Fibroblast of skin of scalp (primary cell): ENCODE results near the gene EIF1. TPM values are rescaled to one million over a fixed set of nuclear protein-coding genes. Genes with fewer than 3 reads are reported as not detected.
"Not testable (repeated sequence)": the region's sequence is repeated elsewhere in the genome, so short reads cannot be mapped to it uniquely, and the experiment has no call there.

Source experiments
- DNase-seq: peaks from one replicate; pipeline ENCODE4 v3.0.0-alpha.2; 2013
- polyA plus RNA-seq, 2 experiments: library from polyadenylated mRNA; unstranded; fragments of 120-200 nt; gene quantifications; one replicate each; pipeline ENCODE4 v1.2.1, GENCODE V29; 2013; ENCODE audit not compliant: insufficient read length in 2 of 2

The EIF1 gene
- polyA plus RNA-seq (2013, experiment 1 of 2; ENCODE audit: insufficient read length), result 1,443 TPM
- 1,407 TPM for polyA plus RNA-seq (2013, experiment 2 of 2; ENCODE audit: insufficient read length)

DNA sequence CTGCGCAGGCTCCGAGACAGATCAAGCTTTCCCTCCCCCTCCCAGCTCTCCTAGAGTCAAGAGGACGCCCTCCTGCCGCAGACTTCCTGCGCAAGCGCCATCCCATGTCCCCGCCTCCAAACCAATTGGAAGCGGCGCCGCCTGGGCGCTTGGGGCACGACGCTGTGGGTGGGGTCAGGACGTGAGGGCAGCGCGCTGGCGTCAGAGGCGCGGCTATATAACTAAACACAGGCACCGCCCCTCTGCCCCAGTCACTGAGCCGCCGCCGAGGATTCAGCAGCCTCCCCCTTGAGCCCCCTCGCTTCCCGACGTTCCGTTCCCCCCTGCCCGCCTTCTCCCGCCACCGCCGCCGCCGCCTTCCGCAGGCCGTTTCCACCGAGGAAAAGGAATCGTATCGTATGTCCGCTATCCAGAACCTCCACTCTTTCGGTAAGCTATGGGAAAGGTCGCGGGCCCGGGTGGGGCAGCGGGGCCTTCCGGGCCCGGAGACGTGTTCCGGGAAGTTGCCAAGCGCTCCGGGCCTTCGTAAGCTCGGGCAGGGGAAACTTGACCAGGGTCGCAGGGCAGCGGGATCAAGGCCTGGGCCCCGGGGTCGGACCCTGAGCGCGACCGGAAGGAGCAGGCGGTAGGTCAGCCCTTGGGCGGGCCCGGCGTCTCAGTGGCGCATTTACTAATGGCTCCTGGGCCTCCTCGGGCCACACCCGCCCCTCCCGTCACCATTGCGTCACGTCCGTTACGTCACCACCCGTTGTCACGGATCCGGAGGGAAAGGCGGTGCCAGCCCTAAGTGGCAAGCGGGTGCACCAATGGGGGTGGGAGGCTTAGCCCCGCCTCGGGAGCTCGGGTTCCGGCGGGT, at the start of gene EIF1:
EIF1 (plus strand) TSS at position 245 of the 856 bp plus-strand sequence; CDS start at position 399, 154 bp downstream.
- DNase-seq, result peak; percentile 100

DNA sequence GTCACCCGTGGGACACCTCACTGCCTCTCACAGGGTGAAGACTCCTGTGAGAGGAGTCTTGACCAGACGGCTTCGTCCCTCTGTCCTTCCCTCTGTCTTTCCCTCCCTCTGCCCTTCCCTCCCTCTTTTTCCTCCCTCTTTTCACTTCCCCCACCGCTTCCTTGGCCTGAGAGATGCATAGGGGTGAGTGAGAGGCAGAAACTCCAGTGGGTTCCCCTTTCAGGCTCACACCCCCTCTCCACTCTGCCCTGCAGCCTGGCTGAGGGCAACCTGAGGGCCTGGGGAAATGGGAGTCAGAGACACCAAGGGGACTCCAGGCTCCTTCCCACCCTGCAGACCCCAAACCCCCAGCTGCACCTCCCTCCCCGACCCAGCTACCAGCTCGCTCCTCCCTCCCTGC, 49.7 kb upstream of the EIF1 start:
- DNase-seq, result no peak

GRCh38 chr17:41639492-41640473, 48.9 kb upstream of the EIF1 start:
- DNase-seq, result no peak

GRCh38 chr17:41640596-41640995, 48.1 kb upstream of the EIF1 start:
- DNase-seq, result not testable (repeated sequence)

DNA sequence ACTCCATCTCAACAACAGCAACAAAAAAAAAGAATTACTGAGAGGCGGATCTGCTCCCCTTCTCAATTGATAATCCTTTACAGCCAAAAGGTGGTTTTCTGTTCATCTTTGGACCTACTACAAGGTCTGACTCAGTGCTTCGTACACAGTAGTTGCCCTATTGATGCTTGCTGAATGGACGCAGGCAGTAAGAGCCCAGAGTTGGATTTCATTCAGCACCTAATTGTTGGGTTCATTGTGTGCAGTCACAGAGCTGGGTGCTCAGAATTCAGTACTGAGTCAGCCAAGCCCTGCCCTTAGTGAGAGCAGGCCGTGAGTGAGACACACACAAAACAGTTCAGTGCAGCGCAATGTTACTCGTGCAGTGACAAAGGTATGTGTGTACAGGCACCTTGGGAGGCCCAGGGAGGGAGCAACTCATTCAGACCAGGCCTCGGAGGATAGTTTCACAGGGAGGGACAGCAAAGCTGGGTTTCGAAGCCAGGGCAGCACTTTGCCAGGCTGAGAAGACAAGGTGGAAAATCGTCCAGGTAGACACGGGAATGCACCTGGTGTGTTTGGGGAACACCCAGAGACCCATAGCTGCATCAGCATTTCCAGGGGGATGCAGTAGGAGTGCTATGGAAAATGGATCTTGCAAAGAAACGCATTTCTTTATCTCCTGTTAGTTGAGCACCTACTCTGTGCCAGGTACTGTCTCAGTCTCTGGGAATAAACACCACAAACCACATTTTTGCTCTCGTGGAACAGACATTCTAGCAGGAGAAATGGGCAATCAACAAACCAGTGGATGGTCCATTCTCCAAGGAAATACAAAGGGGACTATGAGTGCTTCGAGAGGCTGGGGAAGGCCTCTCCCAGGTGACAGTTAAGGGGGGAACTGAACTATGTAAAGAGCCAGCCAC, 46.2 kb upstream of the EIF1 start:
- DNase-seq, result no peak

DNA sequence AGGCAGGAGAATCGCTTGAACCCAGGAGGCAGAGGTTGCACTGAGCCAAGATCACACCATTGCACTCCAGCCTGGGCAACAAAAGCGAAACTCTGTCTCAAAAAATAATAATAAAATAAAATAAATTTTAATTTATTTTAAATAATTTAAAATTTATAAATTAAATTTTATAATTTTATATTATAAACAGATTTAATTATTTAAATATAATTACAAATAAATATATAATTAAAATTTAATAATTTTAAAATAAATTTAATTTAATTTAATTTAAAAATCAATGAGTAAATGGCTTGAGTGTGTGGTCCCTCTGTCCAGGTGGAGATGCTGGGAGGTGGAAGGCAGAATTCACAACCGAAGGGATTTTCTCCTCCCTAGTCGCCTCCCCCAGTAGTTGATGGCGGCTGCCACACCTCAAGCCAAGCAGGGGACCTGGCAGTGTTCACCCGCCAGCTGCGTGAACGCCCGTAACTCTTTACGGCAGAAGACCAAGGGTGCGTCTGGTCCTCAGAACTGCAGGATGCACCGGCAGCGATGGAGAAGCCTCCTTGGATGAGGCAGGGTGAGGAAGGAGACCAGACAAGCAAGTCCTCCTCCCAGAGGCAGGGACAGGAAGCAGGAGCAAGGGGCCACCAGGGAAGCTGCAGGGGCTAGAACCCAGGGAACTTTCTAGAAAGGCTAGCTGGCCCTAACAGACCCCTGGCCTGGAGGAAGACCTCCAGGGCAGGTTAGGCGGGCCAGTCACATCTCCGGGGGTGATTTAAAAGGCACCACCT, 41.5 kb upstream of the EIF1 start:
- no peak for DNase-seq

DNA sequence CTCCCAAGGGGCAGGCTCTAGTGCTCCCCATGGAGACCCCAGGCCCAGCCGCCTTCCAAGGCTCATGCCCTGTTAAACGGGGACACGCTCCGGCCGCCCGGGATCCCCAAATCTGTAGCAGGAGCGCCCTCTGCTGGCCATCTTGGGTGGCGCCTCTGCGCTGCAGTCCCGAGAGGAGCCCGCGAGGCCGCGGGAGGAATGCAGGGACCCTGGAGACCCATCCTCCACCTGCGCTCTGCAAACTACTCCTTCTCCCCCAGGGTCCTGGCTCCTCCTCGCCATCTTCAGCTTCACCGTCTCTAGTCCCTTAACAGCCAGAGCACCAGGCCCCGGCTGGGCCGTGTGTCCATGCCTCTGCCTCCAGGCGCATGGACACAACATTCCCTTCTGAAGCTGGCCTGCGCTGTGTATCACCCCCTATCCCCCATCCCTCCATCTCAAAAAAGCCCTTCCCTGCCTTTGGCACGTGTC, 40.7 kb upstream of the EIF1 start:
- DNase-seq, result peak; percentile 75

DNA sequence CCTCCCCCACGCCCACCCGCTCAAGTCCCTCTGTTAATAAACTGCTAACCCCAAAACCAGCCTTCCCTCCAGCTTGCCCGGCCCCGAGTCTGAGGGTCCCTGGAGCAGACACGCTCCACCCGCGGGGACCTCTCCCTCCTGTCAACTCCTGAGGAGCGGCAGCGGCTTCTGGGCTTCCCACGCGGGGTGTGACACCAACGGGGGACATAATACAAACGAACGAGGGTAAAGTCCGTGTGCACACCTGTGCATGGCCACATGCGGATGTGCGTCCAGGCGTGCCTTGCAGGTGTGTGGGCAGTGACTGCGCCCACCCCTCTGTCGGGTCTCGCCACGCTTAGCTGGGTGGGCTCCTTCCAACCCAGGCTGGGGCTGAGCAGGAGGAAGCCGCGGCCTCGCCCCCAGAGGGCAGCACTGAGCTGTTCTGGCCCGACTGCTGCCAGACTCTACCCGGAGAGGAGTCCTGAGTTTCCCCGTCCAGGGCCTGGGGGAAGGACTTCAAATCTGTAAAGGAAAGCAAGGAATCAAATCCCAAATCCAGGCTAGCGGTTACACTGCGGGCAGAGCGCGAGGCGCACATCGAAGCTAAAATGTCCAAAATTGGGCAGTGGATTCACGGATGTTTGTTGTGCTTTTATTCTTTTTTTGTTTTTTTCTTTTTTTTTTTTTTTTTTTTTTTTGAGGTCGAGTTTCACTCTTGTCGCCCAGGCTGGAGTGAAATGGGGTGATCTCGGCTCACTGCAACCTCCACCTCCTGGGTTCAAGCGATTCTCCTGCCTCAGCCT, 40.1 kb upstream of the EIF1 start:
- peak; percentile 87 for DNase-seq

DNA sequence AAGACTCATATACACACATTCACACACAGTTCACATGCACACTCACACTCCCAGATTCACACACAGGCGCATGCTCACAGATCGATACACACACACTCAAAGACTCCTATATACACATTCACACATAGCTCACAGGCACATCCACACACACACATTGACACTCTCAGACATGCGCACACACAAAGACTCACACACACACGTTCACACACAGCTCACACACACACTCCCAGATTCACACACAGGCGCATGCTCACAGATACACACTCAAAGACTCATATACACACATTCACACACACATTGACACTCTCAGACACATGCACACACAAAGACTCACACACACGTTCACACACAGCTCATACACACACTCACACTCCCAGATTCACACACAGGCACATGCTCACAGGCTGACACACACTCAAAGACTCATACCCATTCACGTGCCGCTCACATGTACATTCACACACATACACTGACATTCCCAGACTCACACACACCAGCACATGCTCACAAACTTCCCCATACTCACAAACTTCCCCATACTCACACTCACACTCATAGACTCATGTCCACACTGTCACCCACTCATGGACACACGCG, 38.7 kb upstream of the EIF1 start:
- no peak for DNase-seq

- no peak for DNase-seq
These were observed 37.7 kb upstream of the EIF1 start for GRCh38 chr17:41650794-41651624.

DNA sequence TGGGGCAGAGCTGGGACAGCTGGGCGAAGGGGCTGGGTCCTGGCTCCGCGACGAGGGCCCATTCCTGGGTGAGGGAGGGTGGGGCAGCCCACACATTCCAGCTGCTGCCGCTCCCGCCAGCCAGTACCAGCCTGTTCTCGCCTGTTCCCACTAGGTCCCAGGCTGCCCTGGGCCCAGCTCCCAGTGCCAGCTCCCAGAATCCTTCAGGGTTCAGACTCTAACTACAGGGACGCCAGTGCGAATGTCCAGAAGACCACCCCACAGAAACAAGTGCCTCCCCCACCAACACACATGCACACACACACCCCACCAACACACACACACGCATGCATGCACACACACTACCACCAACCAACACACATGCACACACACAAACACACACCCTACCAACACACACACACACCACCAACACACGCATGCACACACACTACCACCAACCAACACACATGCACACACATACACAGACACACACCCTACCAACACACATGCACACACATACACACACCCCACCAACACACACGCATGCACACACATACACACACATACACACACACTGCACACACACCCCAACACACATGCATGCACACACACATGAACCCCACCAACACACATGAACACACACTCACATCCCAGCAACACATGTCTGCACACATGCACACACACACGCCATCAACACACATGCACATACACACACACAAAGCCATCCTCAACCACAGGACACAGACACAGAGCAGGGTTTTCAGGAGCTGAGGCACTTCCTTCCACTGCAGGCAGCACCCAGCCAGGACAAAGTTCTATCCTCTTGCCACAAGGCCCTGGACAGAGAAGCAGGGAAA, 36.8 kb upstream of the EIF1 start:
- DNase-seq, result peak; percentile 22

DNA sequence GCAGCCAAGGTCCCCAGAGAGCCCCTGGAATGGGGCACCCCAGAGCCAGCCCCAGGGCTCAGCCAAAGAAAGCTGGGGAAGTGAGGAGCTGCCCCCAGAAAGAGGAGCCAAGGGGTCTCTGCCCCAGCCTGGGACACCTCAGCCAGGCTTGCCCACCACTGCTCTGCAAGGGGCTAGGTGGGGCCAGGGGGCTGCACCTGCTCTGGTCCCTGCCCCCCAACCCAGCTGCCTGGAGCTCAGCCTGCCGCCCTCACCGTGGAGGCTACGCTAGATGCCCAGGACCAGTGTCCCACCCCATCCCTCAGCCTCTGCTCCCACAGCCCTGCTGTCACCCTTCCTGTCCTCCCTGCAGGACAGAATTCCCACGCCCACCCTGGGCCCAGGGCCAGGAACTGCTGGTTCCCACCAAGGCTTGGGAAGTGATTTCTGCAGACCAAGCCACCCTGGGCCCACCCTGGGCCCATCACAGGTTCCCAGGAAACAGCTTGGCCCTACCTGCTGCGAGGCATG, 36.2 kb upstream of the EIF1 start:
- no peak for DNase-seq

GRCh38 chr17:41653421-41653820, 35.3 kb upstream of the EIF1 start:
- no peak for DNase-seq

DNA sequence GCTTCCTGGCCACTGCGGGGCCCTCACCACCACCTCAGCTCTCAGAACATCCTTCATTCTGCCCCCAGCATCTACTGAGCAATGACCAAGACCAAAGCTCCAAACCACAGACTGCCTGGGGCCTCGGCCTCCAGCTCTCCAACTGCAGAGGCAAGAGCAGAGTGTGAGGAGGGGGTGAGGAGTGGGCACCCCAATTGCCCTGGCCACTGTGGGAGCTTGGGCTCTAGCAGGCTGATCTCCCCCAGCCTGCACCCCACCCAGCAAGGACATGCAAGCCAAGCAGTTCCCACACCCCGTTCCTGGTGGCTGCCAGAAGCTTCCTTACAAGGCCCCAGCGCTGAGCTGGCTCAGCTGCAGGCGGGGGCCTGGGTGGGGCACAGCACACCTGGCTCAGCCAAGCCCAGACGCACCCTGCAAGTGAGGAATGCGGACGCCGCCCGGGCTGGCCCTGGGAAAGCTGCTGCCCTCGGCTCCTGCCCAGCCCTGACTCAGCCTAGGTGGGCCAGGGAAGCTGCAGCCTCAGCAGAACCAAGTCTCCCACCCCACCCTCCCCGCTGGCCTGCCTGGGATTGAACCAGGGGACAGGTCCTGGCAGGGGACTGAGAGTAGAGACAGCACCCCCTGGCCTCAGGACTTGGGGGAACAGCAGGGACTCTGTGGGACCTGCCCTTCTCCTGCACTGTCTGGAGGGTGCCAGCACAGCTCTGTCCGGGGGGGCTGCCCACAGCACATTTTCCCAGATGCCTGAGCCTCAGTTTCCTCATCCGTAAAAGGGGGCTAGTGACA, 34.6 kb upstream of the EIF1 start:
- DNase-seq, result no peak

DNA sequence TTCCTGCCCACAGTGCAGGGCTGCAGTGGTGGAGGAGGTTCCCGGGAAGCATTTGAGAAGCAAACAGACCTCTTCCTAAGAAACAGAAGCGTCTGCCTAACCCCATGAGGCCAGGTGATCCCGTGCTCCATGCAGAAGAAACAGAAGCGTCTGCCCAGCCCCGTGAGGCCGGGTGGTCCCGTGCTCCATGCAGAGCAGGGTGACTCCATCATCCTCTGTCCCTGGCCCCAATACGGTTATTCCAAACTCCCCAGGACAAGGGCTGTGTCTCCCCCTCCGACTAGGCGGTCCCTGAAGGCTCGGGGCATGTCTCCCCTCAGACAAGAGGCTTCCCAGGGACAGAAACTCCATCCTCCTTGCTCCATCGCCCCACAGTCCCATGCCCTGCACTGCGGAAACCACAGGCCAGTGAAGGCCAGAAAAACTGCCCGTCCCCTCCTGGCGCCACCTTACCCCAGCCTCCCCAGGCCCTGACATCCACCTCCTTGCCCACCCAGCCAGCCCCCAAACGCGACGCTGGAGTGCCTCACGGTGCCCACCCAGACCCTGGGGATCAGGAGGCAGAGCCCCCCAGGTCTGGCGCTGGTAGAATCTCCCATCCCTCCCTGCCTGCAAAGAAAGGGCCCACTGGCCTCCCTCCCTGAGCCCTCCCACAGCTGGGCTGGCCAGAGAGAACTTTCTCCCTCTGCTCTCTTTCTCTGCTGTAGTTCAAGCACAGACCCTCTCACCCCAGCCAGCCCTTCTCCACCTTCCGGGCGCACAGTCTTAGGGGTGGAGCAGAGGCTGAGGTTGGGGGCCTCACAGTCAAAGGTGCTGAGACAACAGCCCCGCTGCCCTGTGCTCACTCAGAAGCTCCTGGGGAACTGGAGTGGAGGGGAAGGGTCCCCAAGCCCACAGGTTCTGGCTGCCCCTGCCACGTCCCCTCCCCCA, 33.7 kb upstream of the EIF1 start:
- DNase-seq, result no peak
